Stimulated activated effector memory CD8-positive, alpha-beta T cell treated with anti-CD3 and anti-CD28 coated beads, Interleukin-12 subunit alpha, Interleukin-12 subunit beta, amount 100 ng/mL, for 72 hours (primary cell): ENCODE measurements around the gene MITD1.
"Not testable (repeated sequence)": the region's sequence is repeated elsewhere in the genome, so short reads cannot be mapped to it uniquely, and the experiment has no call there.

Experiments
- ATAC-seq: fragments of 150-1000 bp; cut with Tn5 transposase; 2 replicates; pipeline ENCODE4 v1.10.0; 2021
- DNase-seq, 2 donors: peaks; one replicate each; pipeline ENCODE4 v3.0.0; 2021 to 2022; ENCODE audit warnings: low spot score in 2 of 2
- H3K27ac Mint-ChIP-seq: one replicate; pipeline ENCODE4 v1.8.0; 2022; ENCODE audit warnings: mild to moderate bottlenecking, mixed read lengths
- H3K36me3 Mint-ChIP-seq: one replicate; pipeline ENCODE4 v1.8.0; 2022; ENCODE audit warnings: mild to moderate bottlenecking, mixed read lengths
- H3K4me1 Mint-ChIP-seq: one replicate; pipeline ENCODE4 v1.8.0; 2022; ENCODE audit warnings: mixed read lengths
- H3K4me3 Mint-ChIP-seq: one replicate; pipeline ENCODE4 v1.8.0; 2022; ENCODE audit warnings: mild to moderate bottlenecking, mixed read lengths
- H3K9me3 Mint-ChIP-seq: one replicate; pipeline ENCODE4 v1.8.0; 2022; ENCODE audit warnings: mixed read lengths

Gene MITD1

GRCh38 chr2:99139003-99139402, 41.9 kb downstream of the MITD1 start:
- Mint-ChIP-seq H3K9me3 (peaks cover 3% of the 10 kb centered on the region), H3K4me1 (no peaks in the 10 kb centered on the region), H3K4me3 (no peak overlapping the region), H3K36me3 (peaks cover 11% of the 10 kb centered on the region), H3K27ac (no peak overlapping the region)
- no peak for ATAC-seq
- no peak for DNase-seq

- ATAC-seq, H3K4me3 Mint-ChIP-seq, H3K9me3 Mint-ChIP-seq, H3K36me3 Mint-ChIP-seq, H3K4me1 Mint-ChIP-seq, H3K27ac Mint-ChIP-seq, DNase-seq: not testable (repeated sequence)
These were observed 45.8 kb downstream of the MITD1 start for GRCh38 chr2:99135044-99135556.

- DNase-seq (no peak), ATAC-seq (no peak)
- peaks cover 28% of the 10 kb centered on the region for H3K9me3 Mint-ChIP-seq
- H3K27ac Mint-ChIP-seq, result no peak overlapping the region
- no peaks in the 10 kb centered on the region for H3K4me1 Mint-ChIP-seq
- no peak overlapping the region for H3K4me3 Mint-ChIP-seq
- H3K36me3 Mint-ChIP-seq, result no peaks in the 10 kb centered on the region
These were observed 52.9 kb downstream of the MITD1 start for GRCh38 chr2:99127981-99128380.
